Right lobe of liver (tissue), 6 donors: ENCODE results near the gene SNAPC5. TPM values are rescaled to one million over a fixed set of nuclear protein-coding genes. Genes with fewer than 3 reads are reported as not detected.

Source experiments
- ATAC-seq, 4 donors: fragments of 200-7000 bp; cut with Tn5 transposase; one replicate each; pipeline ENCODE4 v1.9.1; 2020; ENCODE audit warnings: mild to moderate bottlenecking in 4 of 4, moderate library complexity in 4 of 4
- DNase-seq, 3 donors: peaks; one replicate each; pipeline ENCODE4 v3.0.0-alpha.2; 2020
- H3K27ac ChIP-seq, 3 donors: fragments of 200-600 bp; one replicate each; pipeline ENCODE4 v1.8.0; 2022
- H3K27me3 ChIP-seq, 2 donors: fragments of 200-600 bp; one replicate each; pipeline ENCODE4 v1.8.0; 2022
- H3K36me3 ChIP-seq, 4 donors: fragments of 200-600 bp; sonication (generic) in 1 of 4; one replicate each; pipeline versions ENCODE4 v1.5.1 to v1.8.0; 2017 to 2022; ENCODE audit warnings: control low read depth in 1 of 4
- H3K4me1 ChIP-seq, 4 donors: fragments of 200-600 bp; sonication (generic) in 1 of 4; one replicate each; pipeline versions ENCODE4 v1.5.1 to v1.8.0; 2017 to 2022; ENCODE audit warnings: control low read depth in 1 of 4
- H3K4me3 ChIP-seq, 3 donors: fragments of 200-600 bp; one replicate each; pipeline ENCODE4 v1.8.0; 2022
- H3K9me3 ChIP-seq, 4 donors: fragments of 200-600 bp; sonication (generic) in 1 of 4; one replicate each; pipeline versions ENCODE4 v1.5.1 to v1.8.0; 2017 to 2022; ENCODE audit warnings: control low read depth in 1 of 4
- CTCF ChIP-seq, 4 donors: fragments of 200-600 bp in 3 of 4; fragments of 450-650 bp in 1 of 4; IDR thresholded peaks; one replicate each; pipeline versions ENCODE4 v1.5.1 to v1.8.0; 2016 to 2022; ENCODE audit warnings: antibody characterized with exemption in 4 of 4, mild to moderate bottlenecking in 2 of 4
- POLR2A ChIP-seq: fragments of 450-650 bp; IDR thresholded peaks from one replicate; pipeline ENCODE4 v1.6.1; 2017; ENCODE audit warnings: antibody characterized with exemption, mild to moderate bottlenecking
- WGBS: methylation state at CpG from one replicate; pipeline ENCODE4 v1.1.6; 2018; ENCODE audit warnings: low coverage, low lambda C conversion rate; ENCODE audit not compliant: insufficient coverage; ENCODE audit errors: missing lambda C conversion rate; 5-methylcytosine and 5-hydroxymethylcytosine counted together
- intact Hi-C, 2 donors: fragments of 100-400 bp; cut with DNase I; formaldehyde crosslinking; loops; one replicate each; pipeline versions ENCODE4 v1.11.2 to v1.14.1; 2022
- total RNA-seq, 6 experiments: library from RNA; depleted of rRNA in 2 of 6; stranded (reverse); fragments of >200 nt in 2 of 6; fragmentation: NEBNext Ultra II Directional in 3 of 6; extraction: Animal tissue kit (Norgen Biotek cat#: 25700) in 3 of 6; gene quantifications; one replicate each; pipeline versions ENCODE4 v1.1.0 to v1.2.4, GENCODE V29; 2016 to 2023
- donor health status: DM: no; HTN: yes; CAD: no.
- donor health status: DM: no; HTN: no; CAD: no.
- donor health status: DM: no; HTN: no; CAD: no.
- donor health status: DM: no; HTN: yes; CAD: no.
- donor health status: DM: no; HTN: yes; CAD: no.

Gene SNAPC5
- total RNA-seq, 6 experiments from 2014 or later: 11.8 to 23.1 (median 16.2) TPM

DNA sequence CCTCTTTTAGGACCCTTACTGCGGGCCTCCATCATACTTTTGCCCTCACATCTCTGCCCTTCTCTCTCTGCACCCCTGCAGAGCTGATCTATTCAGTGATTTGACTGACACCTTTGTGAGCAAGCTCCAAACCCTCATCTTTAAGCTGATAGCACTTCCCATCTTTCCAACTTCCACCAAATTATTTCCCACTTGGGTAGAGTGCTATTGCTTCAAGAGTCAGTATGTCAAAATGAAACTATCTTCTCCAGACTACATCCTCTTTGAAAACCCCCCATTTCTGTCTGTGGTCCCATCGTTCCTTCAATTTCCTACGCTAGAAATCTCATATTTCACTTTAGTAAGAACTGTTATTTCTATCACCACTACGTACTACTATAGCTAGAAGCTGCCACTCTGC lies 27.3 kb upstream of the SNAPC5 start:
- intact Hi-C loops: no loop called here
- WGBS: 85% methylated on average over 4 of the region's 4 CpGs
- Histone ChIP-seq H3K4me3 (no peak overlapping the region), H3K36me3 (peaks cover 0 to 4% (median 0%) of the 10 kb centered on the region in 4 donors), H3K4me1 (no peaks in the 10 kb centered on the region), H3K27ac (no peak overlapping the region), H3K9me3 (no peaks in the 10 kb centered on the region), H3K27me3 (no peaks in the 10 kb centered on the region)
- TF ChIP-seq CTCF (IDR thresholded peaks at IDR 0.05) (no peak), POLR2A (no peak)
- no peak for DNase-seq
- no peak for ATAC-seq

DNA sequence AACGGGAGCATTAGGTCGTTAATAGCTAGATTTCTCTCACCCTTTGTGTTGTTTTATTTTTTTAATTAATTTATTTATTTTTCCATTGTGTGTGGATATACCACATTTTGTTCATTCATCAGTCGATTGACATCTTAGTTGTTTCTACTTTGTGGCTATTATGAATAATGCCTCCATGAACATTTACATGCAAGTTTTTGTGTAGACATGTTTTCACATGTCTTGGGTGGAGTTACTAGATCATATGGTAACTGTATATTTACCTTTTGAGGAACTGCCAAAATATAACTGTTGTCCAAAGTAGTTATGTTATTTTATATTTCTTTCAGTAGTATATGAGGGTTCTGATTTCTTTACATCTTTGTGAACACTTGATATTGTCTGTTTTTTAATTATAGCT lies 26.4 kb upstream of the SNAPC5 start:
- H3K36me3 ChIP-seq: no peaks in the 10 kb centered on the region
- 91% methylated on average over 3 of the region's 3 CpGs for WGBS
- H3K4me3 ChIP-seq: no peak overlapping the region

DNA sequence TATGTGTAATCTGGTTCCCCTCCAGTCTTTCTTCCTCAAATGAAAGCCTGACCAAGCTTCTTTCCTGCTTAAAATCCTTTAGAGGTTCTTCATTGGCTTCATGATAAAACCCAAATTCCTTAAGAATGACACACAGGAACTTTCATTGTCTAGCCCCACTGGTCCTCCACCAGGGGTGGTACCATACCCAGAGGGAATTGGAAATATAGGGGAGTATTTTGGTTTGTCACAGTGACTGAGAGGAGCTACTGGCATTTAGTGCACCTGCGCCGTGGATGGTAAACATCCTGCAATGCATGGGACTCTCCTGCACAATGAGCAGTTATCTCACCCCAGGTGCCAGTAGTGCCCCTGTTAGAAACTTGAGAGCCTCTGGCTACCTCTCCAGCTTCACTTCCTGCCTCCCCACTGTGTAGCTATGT lies 18.4 kb upstream of the SNAPC5 start:
- no peak for ATAC-seq

More for the DNA sequence above, 26.4 kb upstream of the SNAPC5 start:
- Histone ChIP-seq H3K9me3 (no peaks in the 10 kb centered on the region), H3K4me1 (no peaks in the 10 kb centered on the region), H3K27me3 (no peaks in the 10 kb centered on the region), H3K27ac (no peak overlapping the region)
- TF ChIP-seq CTCF (IDR thresholded peaks at IDR 0.05) (no peak), POLR2A (no peak)
- no peak for DNase-seq
- no peak for ATAC-seq
- intact Hi-C loops: no loop called here

GRCh38 chr15:66514586-66514985 lies 17.0 kb upstream of the SNAPC5 start:
- no peaks in the 10 kb centered on the region for H3K9me3 ChIP-seq
- ATAC-seq: no peak
- DNase-seq: no peak
- H3K27me3 ChIP-seq: no peaks in the 10 kb centered on the region
- no peak for TF ChIP-seq POLR2A
- no peak for TF ChIP-seq CTCF (IDR thresholded peaks at IDR 0.05)
- H3K4me1 ChIP-seq: no peaks in the 10 kb centered on the region
- no peak overlapping the region for H3K4me3 ChIP-seq
- intact Hi-C loops: no loop called here
- H3K36me3 ChIP-seq: peaks cover 0 to 2% (median 0%) of the 10 kb centered on the region in 4 donors
- WGBS: 84% methylated on average over 3 of the region's 3 CpGs
- H3K27ac ChIP-seq: no peak overlapping the region

More for the DNA sequence above, 18.4 kb upstream of the SNAPC5 start:
- Histone ChIP-seq H3K4me1 (no peaks in the 10 kb centered on the region), H3K36me3 (peaks cover 0 to 2% (median 0%) of the 10 kb centered on the region in 4 donors), H3K9me3 (no peaks in the 10 kb centered on the region), H3K4me3 (no peak overlapping the region), H3K27me3 (no peaks in the 10 kb centered on the region), H3K27ac (no peak overlapping the region)
- no peak for DNase-seq
- intact Hi-C loops: no loop called here
- 100% methylated on average over 2 of the region's 2 CpGs for WGBS
- TF ChIP-seq POLR2A (no peak), CTCF (IDR thresholded peaks at IDR 0.05) (no peak)
